GM21390 (cell line): ENCODE results near the gene EIF3M.

Source experiments
- ATAC-seq: cut with Tn5 transposase; IDR thresholded peaks from one replicate; pipeline ENCODE4 v1.9.1; 2021; ENCODE audit not compliant: unreplicated experiment

The EIF3M gene

DNA sequence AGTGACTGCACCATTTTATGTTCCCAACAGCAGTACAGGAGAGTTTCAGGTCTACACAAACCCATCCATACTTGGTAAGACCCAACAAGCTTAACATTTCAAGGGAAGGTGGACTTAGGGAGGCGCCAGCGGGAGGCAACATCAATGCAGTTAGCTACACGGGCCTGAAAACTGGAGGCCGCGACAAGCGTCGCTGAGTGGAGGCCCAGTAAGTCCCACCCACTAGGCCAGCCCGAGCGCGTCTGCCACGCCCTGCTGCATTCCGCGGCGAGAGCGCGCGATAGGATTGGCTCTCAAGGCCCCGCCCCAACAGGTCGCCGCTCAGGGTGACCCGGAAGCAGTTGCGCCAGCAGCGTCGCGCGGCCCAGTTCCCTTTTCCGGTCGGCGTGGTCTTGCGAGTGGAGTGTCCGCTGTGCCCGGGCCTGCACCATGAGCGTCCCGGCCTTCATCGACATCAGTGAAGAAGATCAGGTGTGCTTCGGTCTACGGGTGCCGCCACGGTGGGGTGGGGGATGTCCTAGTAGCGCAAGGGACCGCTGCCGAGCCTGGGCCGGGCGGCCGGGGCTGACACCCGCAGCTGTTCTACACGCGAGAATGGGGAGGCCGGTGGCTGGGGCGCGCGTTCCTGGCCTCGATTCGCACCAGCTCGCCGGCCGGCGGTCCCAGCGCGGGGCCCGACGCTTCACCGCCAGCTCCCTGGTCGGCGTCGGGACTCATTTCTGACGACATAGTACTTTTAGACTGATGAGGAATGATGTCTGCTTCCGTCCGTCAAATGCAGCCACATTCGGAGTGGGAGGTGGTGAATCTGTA, at the start of gene EIF3M:
Gene EIF3M (plus strand): TSS at position 373 of the 813 bp plus-strand sequence. CDS start 57 bp downstream, at position 430.
- peak; percentile 95 for ATAC-seq

- no peak for ATAC-seq
Observed at GRCh38 chr11:32538804-32539203, 44.8 kb upstream of the EIF3M start.

DNA sequence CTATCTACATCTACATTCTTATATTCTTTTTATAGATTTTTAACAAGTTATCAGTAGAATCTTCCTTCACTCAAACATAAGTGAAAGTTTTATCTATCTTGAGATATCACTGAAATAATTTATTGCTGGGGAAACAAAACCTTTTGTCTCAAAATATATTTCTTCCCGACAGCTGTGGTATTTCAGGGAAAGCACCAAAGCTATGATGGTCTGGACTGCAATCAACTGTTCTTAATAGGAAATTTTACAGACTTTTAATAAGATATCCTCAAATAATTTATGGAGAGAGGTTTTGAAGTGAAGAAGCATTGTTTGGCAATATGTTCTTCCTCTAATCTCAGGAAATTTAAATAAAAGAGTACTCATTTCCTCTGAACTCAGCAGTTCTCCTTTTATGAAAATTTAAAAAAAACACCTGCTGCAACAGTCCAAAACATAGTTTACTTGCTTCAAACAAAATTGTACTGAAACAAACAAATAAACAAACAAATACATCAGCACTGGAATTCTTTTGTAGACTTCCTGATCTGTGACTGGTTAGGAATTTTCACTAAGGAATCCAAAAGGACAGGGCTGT, 33.9 kb upstream of the EIF3M start:
- no peak for ATAC-seq

- no peak for ATAC-seq
Observed at GRCh38 chr11:32550207-32550606, 33.4 kb upstream of the EIF3M start.

DNA sequence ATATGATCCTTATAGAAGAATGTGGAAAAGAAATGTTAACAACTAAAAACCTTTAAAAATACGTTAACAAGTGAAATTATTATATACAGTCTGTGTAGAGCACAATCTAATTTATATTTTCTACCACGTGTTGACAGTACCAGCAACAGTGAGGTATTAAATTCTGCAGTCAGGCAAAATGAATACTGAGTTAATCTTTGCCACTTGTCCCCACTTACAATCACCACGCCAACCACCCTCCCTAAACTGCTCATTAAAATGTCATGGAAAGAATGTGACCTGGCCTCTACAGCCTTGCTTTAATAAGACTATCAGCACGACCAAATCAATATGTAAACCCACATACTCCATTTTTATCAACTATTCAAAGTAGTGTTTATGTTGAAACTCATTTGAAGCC, 28.5 kb upstream of the EIF3M start:
- no peak for ATAC-seq

DNA sequence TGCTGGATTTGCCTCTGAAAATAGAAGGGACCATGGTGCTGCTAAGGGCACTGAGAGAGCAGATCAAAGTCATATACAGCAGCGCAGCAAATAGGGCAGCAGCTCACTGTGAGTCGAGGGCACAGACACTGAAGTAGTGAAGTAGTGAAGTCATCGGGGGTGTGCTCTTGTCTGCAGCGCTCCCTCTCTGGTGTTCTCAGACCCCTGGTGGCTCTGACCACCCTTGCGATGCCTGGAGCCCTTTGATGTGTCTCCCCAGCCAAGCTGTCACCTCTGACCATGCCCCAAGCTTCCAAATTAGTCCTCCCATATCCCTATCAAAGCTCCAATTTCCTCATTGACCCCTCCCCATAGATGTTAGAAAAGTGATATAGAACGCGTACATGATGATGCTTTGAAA, 27.7 kb upstream of the EIF3M start:
- no peak for ATAC-seq

- no peak for ATAC-seq
Observed at GRCh38 chr11:32561835-32562234, 21.8 kb upstream of the EIF3M start.

DNA sequence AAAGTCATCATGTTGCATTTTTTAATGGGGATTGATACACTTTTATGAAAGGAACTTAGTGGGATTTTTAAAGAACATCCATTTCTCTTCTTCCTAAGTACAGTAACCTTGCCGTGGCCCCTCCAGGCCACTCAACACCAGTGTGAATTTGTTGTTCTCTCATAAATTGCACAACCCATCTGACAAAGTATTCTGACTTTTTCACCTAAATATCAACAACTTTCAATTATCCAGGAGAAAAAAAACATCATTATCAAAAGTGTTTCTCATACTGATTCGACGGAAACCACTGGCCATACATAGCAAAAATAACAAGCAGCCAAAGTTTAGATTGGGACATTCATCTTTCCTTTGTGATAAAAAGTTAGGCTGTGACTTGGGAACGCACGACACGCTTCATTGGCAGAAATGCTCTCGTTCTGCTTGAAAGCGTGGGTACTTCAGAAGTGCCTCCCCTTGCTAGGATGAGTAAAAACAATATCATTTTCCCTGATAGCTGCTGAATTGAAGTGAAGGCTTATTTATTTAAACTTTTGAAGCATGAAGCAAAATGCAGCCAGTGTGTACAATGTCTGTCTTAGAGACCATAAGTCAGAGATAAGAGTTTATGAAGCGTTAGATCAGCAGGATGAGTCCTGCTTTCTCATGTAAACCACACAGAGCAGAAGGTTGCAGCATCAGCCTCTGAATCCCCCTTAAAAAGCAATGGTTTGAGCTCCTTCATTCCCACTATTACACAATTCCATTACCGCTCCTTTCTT, 20.6 kb upstream of the EIF3M start:
- no peak for ATAC-seq

- no peak for ATAC-seq
Observed at GRCh38 chr11:32563600-32563959, 20.1 kb upstream of the EIF3M start.

DNA sequence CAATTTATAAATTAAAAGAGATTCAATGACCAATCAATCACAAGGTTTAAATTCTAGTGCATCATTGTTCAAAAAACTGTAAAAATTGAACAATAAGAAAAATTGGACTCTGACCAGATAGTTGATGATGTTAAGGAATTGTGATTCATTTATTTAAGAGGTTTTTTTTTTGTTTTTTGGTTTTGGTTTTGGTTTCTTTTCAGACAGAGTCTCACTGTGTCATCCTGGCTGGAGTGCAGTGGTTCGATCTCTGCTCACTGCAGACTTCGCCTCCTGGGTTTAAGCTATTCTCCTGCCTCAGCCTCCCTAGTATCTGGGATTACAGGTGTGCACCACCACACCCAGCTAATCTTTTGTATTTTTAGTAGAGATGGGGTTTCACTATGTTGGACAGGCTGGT, 17.1 kb upstream of the EIF3M start:
- no peak for ATAC-seq

- ATAC-seq: no peak
Observed at GRCh38 chr11:32567154-32567553, 16.5 kb upstream of the EIF3M start.

DNA sequence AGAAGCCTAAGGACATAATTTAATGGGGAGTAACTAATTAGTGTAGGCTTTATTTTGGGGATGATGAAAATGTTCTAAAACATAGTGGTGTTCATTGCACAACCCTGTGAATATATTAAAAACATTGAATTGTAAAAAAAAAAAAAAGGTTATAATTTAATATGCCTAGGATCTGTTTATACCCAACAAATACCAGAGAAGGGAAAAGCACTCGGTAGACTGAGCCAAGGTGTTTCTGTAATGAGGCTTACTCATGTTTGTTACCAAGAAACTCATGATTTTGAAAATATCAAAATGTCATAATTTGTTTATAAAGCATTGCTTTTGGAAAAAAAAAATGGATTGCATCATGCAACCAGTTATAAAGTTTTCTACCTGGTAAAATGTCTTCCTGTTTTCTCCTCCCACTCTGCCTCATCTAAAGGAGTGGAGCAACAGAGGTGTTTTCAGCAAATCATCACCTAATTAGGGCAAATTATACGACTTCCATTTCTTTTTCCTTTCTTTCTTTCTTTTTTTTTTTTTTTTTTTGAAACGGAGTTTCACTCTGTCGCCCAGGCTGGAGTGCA, 14.2 kb upstream of the EIF3M start:
- ATAC-seq: no peak

DNA sequence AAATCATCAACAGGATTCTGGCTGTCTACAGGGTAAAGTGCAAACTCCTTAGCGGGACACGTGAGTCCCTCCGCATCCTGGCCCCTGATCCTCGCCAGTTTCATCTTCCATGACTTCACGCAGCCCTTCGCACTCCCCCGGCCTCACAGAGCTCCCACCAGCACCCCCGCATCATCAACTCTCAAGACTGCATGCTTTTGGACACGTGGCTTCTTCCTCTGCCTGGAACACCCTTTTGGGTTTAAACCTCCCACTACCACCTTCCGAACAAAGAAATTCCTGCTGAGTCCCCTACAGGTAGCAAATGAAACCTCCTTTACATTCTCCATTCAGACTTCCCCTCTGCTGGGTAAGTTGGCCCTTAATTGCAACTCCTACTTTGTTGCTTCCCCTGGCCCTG, 12.6 kb upstream of the EIF3M start:
- no peak for ATAC-seq

GRCh38 chr11:32573228-32573627, 10.4 kb upstream of the EIF3M start:
- ATAC-seq: no peak

- ATAC-seq: no peak
Observed at GRCh38 chr11:32574421-32574820, 9.2 kb upstream of the EIF3M start.

DNA sequence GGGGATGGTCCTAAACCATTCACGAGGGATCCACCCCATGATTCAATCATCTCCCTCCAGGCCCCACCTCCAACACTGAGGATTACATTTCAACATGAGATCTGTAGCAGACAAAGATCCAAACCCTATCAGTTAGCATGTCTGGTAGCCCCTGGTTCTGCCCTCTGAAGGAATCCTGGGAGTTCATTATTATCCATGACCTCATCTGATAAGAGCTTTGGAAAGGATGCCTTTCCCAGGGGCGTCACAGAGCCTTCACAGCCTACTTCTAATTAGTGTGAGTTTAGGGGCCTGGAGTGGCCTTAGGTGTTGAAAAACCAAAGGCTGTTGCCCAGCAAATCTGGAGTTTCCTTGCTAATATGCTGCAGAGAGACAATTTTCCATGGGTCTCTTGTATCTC, 8.6 kb upstream of the EIF3M start:
- no peak for ATAC-seq

DNA sequence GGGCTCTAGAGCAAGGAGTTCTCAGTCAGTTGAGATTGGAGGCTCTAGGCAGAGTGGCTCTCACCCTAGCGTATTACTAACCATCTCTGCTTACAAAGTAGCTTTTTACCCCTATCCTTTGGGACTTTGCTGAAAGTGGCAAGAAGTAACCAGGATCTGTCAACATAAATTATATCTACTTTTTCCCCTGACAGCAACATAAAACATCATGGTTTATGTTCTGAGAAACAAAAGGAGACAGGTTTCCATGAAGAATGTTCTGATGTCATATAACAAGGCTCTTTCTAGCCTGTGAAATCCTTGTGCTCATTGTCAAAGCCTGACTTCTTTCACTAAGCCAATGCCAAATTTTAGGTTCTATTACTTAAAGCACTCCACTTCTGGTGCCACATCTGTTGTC, 7.2 kb upstream of the EIF3M start:
- ATAC-seq: no peak

DNA sequence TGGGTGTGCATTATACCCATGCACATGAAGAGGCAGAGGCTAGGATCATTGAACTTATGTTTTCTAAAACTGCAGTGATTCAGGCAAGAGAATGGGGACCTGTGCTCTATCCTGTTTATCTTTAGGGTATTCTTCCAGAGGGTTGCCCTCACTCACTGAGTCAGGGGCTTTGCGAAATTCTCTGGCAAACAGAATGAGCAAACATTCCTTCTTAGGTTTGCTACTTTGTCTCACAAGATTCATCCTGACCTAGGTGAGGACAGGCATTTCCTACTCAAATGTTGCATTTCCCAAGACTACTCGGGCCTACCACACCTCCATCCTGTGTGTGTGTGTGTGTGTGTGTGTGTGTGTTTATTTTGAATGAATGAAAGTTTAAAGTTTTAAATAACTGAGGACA, 2.7 kb upstream of the EIF3M start:
- ATAC-seq: no peak

GRCh38 chr11:32581556-32581955, 2.1 kb upstream of the EIF3M start:
- ATAC-seq: no peak

DNA sequence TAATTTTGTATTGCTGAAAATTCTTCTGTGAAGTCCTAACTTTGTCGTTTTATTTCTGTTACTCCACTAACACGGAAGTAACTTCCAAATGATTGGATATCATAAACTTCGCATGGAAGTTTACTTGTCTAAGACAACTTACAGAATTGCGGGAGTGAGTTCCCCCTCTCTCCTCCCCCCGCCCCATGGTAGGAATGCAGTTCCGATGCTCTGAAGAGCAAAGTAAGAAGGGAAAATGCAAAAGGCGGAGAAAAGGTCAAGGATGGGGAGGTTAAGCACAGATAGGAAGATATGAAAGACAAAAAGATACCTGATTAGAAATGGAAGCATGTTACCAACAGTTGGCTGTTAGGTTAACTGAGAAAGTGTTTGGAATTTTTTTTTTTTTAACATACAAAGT, 1.3 kb downstream of the EIF3M start:
- ATAC-seq: no peak

- ATAC-seq: no peak
Observed at GRCh38 chr11:32586576-32587190, 3.1 kb downstream of the EIF3M start.
